HS-27A (cell line): ENCODE measurements around the gene ZNF48.

Experiments
- DNase-seq: peaks from one replicate; pipeline ENCODE4 v3.0.0-alpha.2; 2012; ENCODE audit warnings: low read depth, missing footprints

ZNF48 gene

DNA sequence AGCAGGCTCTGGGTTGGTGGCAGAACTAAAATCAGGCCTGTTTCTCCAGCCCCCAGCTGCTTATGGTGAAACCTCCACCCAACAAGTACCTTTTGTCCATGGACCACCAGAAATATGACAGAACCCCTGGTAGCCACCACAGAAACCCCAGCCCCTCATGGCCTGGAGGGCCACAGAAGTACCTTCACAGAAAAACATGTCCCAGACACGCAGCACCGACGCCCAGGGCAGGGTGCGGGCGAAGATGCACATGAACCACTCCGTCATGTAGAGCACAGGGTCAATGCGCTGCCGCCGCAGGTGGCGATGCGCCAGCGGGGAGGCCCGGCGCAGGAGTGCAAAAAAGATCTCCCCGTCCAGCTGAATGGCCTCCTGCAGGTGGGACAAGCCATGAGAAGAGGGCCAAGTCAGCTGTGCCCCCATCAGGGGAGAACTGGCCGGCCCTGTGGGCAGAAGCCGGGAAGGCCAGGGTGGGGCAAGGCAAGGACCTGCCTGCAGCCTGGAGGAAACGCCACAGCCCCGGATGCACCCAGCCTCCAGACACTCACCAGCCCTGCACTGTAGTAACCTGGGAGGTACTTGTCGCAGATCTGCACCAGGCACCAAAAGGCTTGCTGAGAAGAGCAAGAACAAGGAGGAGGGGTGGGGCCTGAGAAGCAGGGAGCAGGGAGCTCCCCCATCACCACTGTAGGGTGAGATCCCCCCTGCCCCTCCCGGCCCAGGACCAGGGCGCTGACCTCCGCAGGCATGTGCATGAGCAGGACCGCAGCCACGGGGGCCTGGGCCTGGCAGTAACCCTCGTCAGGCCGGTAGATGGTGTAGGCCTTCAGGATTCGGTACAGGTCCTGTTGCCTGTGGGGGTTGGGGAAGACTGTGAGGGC, 36.0 kb upstream of the ZNF48 start:
- no peak for DNase-seq

DNA sequence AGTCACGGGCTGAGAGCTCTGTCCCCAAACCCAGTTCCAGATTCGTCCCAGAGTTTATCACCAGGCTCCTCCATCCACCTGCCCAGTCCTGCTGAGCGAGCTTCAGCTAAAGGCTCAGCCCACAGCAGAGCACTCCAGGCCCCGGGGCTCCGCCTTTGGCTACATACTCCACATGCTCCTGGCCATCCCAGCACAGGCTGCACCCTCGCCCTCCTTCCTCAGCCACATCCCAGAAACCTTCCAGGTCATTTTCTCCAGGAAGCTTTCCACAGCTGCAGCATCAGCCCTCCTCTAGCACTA, 35.4 kb upstream of the ZNF48 start:
- no peak for DNase-seq

DNA sequence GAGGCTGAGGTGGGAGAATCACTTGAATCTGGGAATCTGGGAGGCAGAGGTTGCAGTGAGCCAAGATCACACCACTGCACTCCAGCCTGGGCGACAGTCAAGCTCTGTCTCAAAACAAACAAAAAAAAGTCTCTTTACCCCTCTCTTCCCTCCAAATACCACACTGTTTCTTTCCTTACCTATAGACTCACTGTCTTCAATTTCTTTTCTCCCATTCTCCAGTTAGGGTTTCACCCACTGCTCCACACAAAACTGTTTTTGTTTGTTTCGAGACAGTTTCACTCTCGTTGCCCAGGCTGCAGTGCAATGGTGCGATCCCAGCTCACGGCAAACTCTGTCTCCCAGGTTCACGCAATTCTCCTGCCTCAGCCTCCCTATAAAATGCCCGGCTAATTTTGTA, 34.0 kb upstream of the ZNF48 start:
- DNase-seq: no peak

DNA sequence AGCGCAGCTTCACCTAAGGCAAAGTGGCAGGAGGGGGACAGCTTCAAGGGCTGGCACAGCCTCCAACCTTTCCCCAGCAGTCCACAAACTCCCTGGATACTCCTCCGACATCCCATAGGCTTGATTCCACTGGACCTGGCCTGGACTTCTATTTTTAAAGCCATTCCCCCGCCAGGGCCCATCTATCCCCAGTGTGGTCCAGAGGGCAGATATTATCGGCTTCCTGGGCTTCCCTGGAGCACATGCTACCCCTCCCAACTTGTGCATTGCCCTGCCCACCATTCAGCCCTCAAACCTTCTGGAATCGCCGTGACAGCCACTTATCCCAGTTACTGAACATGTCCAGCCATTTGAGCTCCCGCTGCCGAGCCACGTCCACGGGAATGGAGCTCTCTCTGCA, 30.0 kb upstream of the ZNF48 start:
- no peak for DNase-seq

DNA sequence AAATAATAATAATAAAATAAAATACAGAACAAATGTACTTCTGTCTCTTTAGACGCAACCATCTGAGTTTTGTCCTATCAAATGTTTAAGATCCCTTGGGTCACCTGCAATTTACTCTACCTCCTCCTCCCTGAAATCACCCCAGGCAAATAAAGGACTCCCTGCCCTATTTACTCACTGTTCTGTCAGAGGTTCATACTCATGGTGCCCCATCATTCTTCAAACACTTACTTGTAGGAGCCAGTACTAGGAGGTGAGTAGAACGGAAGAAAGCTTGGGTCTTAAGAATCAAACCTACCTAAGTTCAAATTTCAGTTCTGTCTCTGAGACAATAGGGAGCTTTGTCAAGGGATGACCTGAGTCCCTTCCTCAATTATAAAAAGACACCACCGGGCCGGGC, 28.7 kb upstream of the ZNF48 start:
- no peak for DNase-seq

DNA sequence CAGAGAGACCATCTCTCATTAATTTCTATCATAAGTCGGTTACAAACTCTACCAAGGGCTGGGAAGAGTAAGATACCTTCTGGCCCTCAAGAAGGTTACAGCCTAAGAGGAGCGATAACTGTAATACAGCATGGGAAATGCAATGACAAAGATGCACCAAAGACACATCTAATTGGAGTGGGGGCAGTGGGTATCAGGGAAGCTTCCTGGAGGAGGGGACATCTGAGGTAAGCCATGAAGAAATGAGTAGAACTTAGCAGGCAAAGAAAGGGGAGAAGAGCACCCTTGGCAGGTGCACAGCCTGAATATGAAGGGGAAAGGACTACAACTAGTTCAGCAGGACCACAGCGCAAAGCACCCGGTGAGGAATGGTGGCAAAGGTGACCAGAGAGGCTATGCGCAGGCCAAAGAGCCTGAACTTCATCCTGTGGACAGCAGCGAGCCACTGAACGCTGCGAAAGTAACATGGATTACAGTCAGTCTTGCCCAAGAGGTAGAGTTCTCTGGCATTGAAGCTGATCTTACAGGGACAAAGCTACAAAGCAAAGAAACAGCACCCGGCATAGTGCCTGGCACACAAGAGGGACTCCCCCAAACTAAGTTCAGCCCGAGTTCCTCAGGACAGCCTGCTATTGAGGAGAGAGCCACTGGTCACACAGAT, 27.7 kb upstream of the ZNF48 start:
- no peak for DNase-seq

DNA sequence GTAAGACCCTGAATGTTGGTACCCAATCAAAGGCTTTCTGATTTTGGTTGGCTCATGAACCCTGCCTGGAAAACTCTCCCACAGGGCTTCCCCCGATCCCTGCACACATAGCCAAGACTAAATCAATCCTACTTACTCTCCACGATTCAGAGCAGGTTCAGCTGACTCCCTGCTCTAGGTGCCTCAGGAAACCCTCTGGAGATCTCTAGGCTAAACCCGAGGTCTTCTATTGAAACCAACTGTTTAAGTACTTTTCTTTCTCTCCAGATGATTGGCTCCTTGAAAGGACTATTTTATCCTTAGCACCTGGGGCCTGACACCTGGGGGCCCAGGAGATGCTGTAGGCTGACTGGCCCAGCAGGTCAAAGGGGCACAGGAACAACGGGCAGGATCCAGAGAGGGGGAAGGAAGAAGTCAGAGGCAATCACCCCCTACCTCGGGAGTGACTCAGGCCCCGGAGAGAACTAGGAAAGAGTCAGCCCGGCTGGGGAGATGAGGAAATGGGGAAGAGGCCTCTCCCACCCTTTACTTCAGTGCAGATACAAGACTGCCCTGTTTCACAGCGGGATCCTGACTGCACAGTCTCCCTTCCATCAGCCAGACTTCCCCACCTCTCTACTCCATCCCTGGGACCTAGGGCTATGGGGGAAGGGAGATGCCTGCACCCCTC, 27.0 kb upstream of the ZNF48 start:
- no peak for DNase-seq

DNA sequence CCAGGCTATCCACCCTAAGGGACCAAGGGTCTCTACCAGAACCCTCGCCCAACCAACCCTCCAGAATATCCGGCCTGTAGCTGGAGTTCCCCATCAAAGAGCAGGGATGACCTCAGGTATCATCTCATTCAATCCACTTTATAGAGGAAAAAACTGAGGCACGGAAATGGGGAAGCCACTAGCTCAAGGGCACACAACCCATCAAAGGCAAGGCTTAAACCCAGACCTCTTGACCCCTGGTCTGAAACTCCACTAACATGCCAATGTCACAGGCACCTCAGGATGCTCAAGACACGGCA, 26.5 kb upstream of the ZNF48 start:
- DNase-seq: no peak

DNA sequence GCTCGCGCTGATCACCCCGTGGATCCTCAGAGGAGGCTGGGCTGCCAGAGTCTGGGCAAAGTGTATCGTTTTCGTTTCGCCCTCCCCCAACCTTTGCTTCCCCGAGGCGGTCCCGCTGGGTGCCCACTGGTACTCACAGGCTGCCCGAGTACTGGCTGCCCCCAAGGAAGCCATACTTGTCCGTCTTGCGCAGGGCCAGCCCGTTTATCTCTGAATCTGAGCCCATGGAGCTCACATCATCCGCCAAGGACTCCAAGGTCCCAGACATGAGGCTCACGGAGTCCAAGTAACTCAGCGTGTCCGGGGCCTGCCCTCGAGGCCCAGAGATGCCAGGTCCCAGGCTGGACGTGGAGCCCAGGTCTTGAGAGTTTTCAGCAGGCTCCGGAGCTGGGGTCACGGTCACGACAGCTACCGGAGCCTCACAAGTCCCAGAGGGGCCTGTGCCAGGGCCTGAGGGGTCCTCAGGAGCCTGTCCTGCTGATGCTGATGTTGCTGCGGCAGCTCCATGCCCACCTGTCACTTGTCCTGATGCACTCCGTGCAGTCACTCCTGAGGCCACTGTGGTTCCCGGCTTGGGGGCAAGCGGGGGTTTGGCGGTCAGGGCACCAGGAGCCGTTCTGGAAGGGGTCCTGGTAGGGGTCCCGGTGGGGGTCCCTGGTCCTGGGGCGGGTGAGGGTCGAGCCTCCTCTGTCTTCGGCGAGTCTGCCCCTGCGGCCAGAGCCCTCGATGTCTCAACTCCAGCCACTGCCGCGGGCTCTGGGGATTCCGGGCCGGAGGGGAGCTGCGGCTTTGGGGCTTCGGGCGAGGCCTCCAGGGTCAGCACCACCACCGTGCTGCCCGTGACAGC, 25.9 kb upstream of the ZNF48 start:
- no peak for DNase-seq

DNA sequence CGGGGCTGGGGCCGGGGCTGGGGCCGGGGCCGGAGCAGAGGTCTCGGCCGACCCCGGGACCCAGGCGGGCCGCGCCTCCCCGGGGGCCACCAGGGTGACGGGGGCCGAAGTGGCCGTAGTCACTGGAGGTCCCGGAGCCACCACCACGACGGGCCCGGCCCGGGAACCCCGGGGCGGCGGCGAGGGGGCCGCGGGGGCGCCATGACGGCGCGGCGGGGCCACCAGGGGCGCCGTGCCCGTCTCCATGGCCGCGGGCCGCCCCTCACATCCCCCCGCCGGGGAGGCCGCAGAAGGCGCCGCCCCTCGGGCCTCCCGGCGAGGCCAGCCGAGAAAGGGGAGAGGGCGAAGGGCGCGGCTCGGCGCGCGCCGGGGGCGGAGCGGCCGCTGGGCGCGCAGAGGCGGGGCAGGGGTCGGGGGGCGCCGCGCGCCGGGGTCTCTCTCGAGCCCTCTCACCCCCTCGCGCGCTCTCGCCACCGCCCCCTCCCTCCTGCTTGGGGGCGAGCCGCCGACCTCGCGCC, 25.2 kb upstream of the ZNF48 start:
- DNase-seq: no peak

DNA sequence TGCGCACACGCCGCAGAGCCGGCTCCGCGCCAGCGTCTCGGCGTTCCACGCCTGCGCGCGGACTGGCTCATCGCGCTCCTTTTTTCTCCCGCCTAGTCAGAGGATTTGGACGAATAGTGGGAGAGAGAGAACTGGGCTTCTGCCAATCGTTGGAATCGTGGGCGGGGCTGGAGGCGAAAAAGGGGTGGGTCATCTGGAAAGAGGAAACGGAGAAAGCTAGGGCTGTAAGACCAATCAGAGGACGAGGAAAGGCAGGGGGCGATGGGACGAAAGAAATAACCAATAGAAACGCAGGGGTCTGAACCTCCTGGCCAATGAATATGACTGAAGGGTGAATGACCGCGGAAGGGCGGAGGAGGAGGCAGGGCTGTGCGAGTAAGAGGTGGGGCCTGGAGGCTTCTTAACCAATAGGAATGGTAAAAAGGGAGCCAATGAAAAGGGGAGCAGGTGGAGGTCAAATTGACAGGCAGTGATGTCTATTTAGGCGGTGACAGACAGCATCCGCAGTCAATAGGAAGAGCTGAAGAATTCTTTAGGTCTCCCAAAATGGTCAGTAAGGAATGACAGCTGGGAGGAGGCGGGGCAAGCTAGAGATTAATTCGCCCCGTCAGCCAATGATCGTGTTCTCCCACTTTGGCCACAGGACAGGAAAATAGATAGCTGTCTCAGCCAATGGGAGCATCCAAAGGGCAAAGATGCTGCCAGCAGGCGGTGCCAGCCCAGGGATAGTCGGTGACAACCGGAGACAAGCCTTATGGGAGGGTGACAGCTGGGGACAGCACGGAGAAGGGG, 24.6 kb upstream of the ZNF48 start, which contains the start of gene TBC1D10B:
Gene TBC1D10B, minus strand, starts transcription at position 39 of the 792 bp plus-strand sequence. CDS start 311 bp downstream, outside the sequence.
- DNase-seq: peak; percentile 99

DNA sequence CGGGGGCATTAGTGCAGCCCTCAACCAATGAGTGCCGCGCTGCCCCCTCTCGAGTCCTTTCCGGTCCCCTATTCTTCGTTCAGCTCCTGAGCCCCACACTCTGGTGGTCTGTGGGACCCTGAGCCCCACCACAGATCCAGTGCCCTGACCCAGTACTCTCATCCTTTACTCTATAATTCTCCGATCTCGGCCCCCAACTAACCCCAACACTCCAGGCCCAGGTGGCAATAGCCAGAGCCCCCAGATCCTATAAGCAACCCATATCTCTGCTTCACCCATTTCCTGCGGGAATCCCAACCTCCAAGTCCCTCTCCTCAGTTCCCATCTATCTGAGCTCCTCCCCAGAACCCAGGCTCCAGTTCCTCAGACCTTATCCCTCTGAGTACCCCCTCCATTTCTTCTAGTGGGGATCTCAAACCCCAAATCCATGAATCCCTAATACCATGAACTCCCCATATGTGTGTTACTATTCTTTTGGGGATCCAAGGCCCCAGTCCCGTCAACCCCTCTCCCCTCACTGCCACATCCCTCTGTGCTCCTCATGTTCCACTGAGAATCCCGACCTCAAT, 23.9 kb upstream of the ZNF48 start:
- no peak for DNase-seq

DNA sequence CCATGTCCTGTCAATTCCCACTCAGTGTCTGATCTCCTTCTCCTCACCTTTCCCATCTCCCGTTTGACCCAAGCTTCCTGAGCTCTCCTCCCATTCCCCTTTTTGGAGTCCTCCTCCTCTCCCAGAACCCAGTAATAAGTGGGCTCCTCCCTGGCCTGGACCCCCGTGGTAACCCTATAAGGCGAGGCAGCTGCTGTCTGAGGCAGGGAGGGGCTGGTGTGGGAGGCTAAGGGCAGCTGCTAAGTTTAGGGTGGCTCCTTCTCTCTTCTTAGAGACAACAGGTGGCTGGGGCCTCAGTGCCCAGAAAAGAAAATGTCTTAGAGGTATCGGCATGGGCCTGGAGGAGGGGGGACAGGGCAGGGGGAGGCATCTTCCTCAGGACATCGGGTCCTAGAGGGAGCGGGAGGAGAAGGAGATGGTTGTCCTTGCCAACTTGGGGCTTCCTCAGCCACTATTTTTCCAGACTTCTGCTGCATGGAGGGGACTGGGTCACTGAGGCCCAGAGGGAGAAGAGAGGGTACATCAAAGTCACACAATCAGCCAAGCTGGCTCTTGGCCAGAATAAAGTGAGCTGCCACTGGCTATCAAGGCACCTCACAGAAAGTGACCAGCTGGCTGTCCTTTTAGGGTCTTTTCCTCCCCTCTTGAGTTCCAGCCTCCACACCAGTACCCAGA, 23.0 kb upstream of the ZNF48 start:
- no peak for DNase-seq

DNA sequence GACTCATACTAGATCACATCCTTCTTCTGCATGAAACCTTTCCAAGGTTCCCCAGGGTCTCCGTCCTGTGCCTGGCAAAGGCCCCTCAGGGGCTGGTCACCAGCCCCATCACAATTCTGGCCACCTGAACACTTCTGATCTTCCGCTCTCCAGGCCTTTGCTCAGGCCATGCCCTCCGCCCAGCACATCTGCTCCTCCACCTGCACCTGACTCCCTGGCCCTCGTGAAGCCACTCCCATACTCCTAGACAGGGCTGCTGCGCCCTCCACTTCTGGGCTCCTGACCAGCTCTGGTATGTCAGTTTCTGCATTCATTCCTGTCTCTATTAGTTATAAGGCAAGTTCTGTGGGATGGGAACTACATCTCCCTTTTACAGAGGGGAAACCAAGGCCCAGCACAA, 22.5 kb upstream of the ZNF48 start:
- DNase-seq: no peak

DNA sequence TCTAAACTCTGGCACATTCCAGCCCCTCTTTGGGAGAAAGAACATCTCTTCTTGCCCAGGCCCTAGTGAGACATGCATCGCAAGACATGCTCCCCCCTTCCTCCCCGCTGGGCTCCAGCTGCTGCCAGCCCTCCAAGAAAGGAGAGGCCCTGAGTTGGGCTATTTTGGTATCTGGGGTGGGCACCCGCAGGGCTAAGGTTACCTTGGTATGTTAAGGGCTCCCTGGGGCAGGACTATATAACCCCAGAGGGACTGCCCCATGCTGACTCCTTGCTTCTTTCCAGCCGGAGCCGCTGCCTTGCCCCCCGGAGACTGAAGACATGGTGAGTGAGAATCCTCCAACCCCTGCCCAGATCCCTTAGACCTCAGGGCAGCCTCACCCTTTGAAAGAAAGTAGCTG, 20.7 kb upstream of the ZNF48 start, which contains the start of gene MYL11:
Gene MYL11, plus strand, starts transcription at position 265 of the 400 bp plus-strand sequence. Its CDS starts 56 bp downstream, at position 321.
- no peak for DNase-seq

DNA sequence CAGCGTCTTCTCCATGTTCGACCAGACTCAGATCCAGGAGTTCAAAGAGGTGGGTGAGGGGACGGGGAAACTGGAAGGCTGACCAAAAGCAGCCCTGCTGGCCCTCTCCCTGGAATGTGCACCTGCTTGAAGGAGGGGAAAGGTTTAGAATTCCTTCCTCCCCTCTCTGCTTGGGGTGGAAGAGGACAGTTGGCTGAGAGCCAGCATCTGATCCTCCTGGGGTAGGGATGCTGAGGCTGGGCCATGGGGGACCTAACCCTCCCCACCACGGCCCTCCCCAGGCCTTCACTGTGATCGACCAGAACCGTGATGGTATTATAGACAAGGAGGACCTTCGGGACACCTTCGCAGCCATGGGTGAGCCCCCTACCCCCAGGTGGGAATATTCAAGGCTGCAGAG, 19.4 kb upstream of the ZNF48 start:
- no peak for DNase-seq

DNA sequence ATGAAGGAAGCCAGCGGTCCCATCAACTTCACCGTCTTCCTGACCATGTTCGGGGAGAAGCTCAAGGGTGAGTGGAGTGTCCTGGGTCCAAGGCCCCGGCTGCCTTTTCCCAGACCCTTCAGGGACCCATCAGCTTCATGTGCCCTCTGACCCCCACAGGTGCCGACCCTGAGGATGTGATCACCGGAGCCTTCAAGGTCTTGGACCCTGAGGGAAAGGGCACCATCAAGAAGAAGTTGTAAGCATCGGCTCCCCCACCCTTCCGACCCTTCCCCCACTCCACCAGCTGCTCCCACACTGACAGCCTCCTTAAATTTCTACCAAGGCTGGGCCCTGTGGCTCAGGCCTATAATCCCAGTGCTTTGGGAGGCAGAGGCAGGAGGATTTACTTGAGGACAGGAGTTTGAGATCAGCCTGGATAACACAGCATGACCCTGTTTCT, 18.7 kb upstream of the ZNF48 start:
- no peak for DNase-seq

DNA sequence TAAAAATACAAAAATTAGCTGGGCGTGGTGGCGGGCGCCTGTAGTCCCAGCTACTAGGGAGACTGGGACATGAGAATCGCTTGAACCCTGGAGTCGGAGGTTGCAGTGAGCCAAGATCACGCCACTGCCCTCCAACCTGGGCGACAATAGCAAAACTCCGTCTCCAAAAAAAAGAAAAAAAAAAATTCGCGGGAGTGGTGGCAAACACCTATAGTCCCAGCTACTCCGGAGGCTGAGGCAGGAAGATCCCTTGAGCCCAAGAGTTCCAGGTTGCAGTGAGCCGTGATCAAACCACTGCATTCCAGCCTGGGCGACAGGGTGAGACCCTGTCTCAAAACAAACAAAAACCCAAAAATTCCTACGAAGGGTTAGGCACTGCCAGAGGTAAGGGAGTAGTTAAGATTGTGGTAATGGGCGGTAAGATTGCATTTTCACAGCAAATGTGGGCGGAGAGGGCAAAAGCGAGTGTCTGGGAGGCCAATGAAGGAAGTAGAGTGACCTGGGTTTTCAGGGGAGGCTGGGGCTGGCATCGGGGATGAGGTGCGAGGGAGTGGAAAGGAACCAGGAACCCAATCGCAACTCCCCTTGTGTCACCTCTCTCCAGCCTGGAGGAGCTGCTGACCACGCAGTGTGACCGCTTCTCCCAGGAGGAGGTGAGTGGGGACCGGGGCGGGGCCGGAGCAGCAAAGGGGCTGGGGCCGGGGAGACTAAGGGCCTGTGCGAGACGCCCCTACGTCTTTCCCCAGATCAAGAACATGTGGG, 18.0 kb upstream of the ZNF48 start:
- no peak for DNase-seq

DNA sequence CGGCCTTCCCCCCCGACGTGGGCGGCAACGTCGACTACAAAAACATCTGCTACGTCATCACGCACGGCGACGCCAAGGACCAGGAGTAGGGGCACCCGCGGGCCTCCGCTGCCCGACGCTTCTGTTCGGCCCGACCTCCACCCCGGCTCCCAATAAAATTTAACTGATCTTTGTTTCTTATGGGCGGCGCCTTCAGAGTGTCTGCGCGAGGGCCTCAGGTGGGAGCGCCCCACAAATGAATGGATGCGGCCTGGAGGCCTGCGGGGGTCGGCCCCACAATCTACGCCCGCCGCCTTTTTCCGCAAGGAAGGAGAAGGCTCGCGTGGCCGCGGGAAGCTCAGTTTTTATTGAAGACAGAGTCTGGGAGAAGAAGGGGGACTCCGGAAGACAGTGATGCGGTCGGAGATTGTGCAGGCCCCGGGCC, 17.4 kb upstream of the ZNF48 start:
- DNase-seq: peak; percentile 70
